T-helper 2 cell treated with Interferon-gamma antibody and Interleukin-4, amounts not matched to agents 100 ng/mL and 5 ng/mL, for 36 hours (primary cell): ENCODE results near the gene SPATA31D1. TPM values are rescaled to one million over a fixed set of nuclear protein-coding genes. Genes with fewer than 3 reads are reported as not detected.
"Not testable (repeated sequence)": the region's sequence is repeated elsewhere in the genome, so short reads cannot be mapped to it uniquely, and the experiment has no call there.

ENCODE experiments used
- intact Hi-C: fragments of 100-400 bp; cut with micrococcal nuclease; formaldehyde crosslinking; loops from one replicate; pipeline ENCODE4 v1.15.1; 2023
- total RNA-seq: library from RNA; stranded (reverse); gene quantifications from 2 replicates; pipeline ENCODE4 v1.2.3, GENCODE V29; 2022

Gene SPATA31D1
- total RNA-seq = not detected in 2 replicates

DNA sequence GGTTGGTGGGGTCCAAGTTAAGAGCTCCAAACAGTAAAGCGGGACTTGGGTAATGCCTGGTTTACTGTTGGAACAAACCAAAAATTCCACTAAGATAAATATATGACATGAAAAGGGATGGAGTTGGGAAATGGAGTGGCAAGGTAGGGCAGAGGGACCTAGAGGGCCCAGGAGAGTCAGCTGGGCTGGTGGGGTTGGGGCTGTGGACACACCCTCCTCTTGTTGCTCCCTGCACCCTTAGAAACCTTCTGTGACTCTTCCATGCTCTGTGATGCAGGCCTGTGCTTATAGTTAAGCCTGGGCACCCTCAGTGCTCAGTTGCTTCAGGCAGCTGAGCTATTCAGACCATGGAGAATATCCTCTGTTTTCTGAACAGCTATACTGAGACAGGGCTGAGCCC lies at the start of gene SPATA31D1:
SPATA31D1 (plus strand) TSS at position 301 of the 400 bp plus-strand sequence; CDS start at position 348, 47 bp downstream.
- intact Hi-C loops = not testable (repeated sequence)

- intact Hi-C loops = not testable (repeated sequence)
These were observed 45.2 kb upstream of the SPATA31D1 start, which contains the start of gene SPATA31D3 for GRCh38 chr9:81943393-81943792. Gene SPATA31D3, plus strand, starts transcription at chr9:81943500. Its CDS starts 86 bp downstream, at chr9:81943586.

- intact Hi-C loops = not testable (repeated sequence)
These were observed 39.9 kb upstream of the SPATA31D1 start for GRCh38 chr9:81948650-81949049.

- intact Hi-C loops = no loop called here
These were observed 35.5 kb upstream of the SPATA31D1 start for GRCh38 chr9:81953096-81953495.

- intact Hi-C loops = no loop called here
These were observed 32.9 kb upstream of the SPATA31D1 start for GRCh38 chr9:81955625-81956024.

GRCh38 chr9:81964218-81965171 lies 24.1 kb upstream of the SPATA31D1 start:
- intact Hi-C loops = no loop called here

DNA sequence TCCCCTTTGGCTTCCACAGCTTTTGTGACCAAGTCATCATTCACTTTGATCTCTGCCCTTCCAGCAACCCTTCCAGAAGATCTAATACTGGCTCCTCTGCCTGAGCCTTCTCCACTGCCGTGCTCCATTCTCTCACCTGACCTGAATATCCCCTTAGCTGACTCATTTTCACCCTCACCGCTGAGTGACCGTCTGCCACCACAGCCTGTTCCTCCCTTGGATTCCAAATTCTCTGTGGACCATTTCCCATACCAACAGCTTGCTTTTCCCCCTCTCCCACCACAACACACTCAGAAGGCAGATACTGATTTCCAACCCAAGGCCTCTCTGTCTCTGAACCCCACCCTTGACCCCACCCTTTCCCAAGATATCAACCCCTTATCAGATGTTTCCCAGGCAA lies 20.5 kb upstream of the SPATA31D1 start:
- intact Hi-C loops = no loop called here

DNA sequence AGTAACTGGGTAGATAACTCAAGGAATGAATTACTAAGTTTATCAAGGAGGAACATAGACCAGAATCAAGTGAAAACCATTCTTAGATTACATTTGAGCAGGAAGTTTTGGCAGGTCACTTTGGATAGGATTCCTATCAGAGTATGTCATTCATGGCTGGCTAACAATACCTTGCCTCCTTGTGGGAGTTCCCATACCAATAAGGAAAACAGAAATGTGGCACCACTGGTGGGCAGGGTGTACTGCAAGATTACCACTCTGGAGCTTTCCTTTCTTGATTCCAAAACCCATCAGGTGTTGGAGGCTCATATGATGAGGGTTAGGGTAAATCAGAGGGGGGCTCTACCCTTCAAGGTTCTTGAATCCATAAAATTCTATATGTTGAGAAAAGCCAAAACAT lies 18.6 kb upstream of the SPATA31D1 start:
- intact Hi-C loops = no loop called here

- intact Hi-C loops = no loop called here
These were observed 16.8 kb upstream of the SPATA31D1 start for GRCh38 chr9:81971727-81972126.

DNA sequence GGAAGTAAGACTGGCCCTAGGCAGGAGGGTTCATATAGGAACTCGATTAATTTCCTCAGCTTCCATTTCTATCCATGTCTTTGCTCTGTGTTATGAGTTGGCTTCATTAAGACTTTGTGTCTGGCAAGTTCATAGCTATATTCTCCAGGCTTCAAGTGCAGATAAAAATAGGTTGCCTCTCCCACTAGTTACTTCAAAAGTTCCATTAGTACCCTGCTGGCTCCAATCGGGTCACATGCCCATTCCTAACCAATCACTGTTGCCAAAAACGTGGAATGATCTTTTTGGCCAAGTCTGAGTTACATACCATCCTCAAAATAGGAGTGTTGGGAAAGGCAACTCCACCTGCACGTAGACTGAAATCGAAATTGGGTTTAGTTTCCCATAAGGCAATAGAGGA lies 13.8 kb upstream of the SPATA31D1 start:
- intact Hi-C loops = no loop called here

DNA sequence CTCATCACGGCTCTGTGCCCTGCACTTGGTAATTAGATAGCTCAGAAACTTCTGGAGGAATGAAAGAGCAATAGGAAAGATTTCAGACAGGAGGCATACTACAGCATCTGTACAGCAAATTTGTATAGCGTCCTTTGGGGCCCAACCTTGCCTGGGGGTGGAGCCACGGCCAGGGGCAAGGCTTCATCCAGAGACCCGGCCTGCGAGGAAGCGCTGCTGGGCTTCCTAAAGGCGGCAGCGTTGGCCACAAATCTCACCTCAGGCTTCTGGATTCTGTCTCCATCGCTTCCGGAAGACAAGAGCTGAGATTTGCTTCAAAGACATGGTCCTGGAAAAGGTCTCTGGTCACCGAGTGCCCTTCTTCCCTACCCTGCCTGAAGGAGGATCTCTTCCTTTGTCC lies 12.2 kb upstream of the SPATA31D1 start:
- intact Hi-C loops = no loop called here

DNA sequence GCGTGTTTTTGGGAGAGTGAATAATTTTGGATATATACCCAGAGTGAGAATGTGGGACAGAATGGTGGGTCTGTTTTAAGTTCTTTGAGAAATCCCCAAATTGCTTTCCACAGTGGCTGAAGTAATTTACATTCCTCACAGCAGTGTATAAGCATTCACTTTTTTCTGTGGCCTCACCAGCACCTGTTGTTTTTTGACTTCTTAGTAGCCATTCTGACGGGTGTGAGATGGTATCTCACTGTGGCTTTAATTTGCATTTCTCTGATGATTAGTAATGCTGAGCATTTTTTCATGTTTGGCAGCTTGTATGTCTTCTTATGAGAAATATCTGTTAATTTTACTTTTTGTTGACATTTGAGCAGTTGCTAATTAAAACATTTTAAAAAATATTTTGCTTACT lies 9.4 kb upstream of the SPATA31D1 start:
- intact Hi-C loops = no loop called here

DNA sequence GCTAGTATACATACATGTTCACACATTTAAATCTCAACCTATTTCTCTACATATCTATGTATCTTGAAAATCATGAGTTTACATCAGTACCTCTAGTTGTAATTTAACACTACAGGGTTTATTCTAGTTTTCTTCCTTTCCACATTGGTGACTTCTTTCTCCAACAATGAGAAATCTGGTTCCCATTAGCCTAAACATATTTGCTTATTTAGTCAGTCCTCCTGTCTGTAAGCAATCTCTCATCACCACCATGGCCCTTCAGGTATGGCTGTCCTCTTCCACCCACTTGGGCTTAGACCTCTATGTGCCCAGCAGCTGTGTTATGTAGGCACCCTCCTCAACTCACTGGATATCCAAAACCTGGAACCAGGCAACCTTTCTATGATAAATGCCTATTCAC lies 8.0 kb upstream of the SPATA31D1 start:
- intact Hi-C loops = no loop called here

DNA sequence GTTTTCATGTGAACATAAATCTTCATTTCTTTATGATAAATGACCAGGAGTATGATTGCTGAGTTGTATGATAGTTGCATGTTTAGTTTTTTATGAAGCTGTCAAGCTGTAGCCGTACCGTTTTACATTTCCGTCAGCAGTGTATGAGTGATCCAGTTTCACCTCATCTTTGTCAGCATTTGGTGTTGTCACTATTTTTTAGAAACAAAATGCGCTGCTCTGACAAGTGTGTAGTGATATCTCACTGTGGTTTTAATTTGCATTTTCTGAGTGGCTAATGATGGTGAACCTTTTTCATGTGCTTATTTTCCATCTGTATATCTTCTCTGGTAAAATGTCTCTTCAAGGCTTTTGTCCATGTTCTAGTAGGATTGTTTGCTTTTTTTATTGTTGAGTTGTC lies 6.7 kb upstream of the SPATA31D1 start:
- intact Hi-C loops = no loop called here

DNA sequence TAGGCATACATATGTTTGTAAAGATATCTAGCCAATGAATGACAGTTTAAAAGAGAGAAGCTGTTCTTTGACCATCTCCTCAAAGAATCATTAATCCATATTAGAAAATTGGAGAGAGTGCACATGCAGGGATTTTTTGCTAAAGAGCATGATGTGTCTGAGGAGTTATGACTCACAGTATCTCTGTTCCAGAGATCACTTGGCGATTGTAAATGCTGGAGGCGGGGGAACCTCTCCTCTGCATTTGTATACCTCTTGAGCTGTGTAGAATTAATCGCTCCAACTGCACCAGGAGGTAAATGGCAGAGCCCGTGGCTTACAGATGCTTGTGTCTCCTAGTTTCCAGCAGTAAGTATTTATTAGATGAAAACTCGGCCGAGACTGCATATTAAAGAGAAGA lies 3.6 kb upstream of the SPATA31D1 start:
- intact Hi-C loops = no loop called here

DNA sequence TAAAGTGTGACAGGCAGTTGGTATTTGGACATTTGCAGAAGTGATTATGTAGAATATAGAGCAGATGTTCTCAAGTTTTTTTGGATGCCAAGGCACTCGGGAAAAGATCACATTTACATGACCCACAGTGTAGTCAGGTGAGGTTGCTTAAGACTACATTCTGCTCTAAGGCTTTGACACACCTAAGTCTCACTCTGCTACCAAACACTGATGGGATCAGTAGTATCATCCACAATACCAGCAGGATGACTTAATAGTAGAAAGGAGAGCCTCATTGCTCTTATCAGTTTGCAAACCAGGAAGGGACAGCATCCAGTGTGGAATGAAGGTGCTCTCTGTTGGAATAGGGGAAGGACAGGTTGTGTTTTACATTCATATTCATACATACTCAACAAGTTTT lies 2.5 kb upstream of the SPATA31D1 start:
- intact Hi-C loops = no loop called here

DNA sequence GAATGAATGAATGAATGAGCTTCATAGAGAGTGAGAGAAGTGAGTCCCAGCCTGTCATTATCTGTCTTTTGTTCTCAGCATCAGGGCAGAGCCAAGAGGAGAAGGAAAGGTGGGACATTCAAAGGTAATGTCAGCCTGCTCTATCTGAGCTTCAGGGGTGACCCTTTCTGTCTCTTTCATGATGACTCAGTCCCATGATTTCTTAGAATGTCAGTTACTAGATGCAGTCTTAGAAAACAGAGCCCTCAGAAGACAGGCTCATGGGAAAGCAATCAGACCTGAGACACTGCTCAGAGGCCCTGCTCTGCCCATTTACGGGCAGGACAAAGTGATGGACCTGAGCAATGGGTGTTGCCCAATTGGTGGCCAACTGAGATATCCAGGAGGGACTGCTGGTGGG lies 1.1 kb downstream of the SPATA31D1 start:
- intact Hi-C loops = no loop called here

DNA sequence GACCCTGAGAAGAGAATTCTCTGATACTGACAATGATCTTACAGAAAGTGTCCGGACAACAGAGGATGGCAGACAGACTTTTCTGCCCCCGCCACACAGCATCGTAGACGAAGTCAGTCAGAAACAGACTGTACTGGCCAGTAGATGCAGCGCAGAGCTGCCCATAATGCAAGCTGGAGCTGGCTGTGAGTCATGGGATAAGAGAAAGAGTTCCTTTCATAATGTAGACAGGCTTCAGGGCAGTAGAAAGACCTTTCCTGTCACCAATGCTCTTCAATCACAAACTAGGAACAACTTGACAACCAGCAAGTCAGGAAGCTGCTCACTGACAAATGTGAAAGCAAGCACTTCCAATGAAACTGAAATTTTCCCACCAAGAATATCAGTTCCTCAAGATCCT lies 5.1 kb downstream of the SPATA31D1 start:
- intact Hi-C loops = no loop called here

DNA sequence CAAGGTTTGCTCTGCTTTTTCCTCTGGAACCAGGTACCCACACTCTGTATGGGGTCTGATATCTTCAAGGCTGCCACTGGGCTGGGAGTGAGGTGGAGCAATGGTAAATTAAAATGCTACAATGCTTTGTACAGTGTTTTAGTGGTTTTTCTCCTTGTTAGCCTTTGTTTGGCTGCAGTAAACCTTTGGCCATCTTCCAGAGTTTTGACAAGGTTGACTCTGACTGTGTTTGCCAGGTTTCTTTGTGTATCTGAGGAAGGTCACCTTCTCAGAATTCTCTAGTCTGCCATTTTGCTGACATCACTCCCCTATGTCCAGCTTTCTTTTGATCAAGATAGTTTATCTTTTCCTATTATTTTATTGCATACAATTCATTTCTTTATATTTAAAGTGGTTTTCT lies 11.2 kb downstream of the SPATA31D1 start:
- intact Hi-C loops = no loop called here

DNA sequence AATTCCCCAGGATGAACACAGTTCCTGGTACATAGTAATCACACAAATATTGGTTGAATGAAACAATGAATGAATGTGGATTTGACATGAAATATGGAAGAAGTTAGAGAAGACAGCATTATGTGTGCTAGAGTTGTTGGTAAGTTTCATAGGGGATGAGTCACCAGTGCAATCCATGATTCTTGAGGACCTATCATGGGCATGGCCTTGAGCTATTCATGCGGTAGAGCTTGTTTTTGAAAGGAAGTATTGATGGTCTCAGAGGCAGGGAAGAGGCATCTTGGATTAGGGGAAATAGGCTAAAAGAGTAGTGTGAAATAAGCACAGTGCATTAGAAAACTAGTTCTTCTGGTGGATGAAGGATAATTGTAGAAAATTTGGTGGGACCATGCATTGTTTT lies 22.1 kb downstream of the SPATA31D1 start:
- intact Hi-C loops = no loop called here

- intact Hi-C loops = no loop called here
These were observed 22.6 kb downstream of the SPATA31D1 start for GRCh38 chr9:82011133-82011532.

- intact Hi-C loops = no loop called here
These were observed 23.7 kb downstream of the SPATA31D1 start for GRCh38 chr9:82012276-82012675.

GRCh38 chr9:82020331-82020730 lies 31.8 kb downstream of the SPATA31D1 start:
- intact Hi-C loops = no loop called here
